Anterior cingulate cortex (tissue), 58 donors: ENCODE measurements around the gene PTDSS2.
"Not testable (repeated sequence)": the region's sequence is repeated elsewhere in the genome, so short reads cannot be mapped to it uniquely, and the experiment has no call there.

Experiments used
- DNase-seq, 58 donors: peaks; one replicate each; lab custom pipeline; 2025; lab: John Stamatoyannopoulos, UW

PTDSS2 gene

DNA sequence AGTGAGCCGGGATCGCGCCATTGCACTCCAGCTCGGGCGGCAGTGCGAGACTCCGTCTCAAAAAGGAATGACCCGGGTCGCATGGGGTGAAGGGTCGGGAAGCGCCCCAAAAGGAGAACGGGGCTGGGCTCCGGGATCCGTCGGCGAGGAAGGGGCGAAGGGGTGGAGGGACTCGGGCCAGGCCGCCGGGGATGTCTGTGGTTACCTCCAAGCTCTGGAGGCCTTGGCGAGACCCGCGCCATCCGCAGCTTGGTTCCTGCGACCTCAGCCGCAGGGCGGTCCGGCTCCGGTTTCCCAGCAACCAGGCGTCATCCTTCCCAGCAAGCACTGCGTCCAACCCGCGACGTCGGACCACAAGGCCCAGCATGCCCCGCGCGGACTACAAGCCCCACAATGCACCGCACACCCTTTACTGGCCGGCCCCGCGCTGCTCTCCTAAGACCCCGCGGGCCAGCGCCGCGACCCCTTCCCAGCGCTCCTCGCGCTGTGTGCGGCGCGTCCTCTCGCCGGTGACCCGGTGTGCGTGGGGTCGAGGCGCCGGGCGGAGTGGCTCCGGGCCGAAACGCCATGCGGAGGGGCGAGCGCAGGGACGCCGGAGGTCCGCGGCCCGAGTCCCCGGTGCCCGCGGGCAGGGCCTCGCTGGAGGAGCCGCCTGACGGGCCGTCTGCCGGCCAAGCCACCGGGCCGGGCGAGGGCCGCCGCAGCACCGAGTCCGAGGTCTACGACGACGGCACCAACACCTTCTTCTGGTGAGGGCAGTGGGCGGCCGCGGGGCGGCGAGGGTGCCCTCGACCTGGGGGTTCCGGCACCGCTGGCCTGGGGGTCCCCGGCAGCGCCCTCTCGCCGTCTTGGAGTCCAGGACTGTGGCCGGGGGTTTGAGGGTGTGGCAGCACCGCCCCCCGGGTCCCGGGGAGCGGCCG is at the start of gene PTDSS2:
Gene PTDSS2, plus strand, starts transcription at position 391 of the 920 bp plus-strand sequence. Its CDS starts 177 bp downstream, at position 568.
- peak; percentile 51 to 97 (median 93) for DNase-seq

DNA sequence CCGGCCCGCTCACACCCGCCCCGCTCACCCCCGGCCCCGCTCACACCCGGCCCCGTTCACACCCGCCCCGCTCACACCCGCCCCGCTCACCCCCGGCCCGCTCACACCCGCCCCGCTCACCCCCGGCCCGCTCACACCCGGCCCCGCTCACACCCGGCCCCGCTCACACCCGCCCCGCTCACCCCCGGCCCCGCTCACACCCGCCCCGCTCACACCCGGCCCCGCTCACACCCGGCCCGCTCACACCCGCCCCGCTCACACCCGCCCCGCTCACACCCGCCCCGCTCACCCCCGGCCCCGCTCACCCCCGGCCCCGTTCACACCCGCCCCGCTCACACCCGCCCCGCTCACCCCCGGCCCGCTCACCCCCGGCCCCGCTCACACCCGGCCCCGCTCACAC is 48.9 kb upstream of the PTDSS2 start:
- not testable (repeated sequence) for DNase-seq

DNA sequence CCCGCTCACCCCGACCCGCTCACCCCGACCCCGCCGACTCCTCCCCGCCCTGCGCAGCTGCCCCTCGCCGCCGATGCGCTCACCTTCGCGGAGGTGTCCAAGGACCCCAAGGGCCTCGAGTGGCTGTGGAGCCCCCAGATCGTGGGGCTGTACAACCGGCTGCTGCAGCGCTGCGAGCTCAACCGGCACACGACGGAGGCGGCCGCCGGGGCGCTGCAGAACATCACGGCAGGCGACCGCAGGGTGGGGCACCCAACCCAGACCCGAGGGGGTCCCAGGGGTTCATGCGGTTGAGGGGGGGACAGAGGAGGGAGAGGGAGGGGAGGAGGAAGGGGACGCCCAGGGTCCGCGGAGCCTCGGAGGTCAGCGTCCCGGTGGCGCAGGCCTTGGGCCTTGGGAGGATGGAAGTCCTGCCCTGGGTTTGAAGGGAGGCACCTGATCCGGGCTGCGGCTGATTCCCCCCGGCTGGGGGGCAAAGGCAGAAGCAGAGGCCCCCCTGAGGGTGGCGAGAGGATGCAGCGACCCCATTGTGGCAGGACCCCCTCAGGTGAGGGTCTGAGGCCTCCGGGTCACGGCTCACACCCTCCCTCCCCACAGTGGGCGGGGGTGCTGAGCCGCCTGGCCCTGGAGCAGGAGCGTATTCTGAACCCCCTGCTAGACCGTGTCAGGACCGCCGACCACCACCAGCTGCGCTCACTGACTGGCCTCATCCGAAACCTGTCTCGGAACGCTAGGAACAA is 46.9 kb upstream of the PTDSS2 start:
- no peak for DNase-seq

DNA sequence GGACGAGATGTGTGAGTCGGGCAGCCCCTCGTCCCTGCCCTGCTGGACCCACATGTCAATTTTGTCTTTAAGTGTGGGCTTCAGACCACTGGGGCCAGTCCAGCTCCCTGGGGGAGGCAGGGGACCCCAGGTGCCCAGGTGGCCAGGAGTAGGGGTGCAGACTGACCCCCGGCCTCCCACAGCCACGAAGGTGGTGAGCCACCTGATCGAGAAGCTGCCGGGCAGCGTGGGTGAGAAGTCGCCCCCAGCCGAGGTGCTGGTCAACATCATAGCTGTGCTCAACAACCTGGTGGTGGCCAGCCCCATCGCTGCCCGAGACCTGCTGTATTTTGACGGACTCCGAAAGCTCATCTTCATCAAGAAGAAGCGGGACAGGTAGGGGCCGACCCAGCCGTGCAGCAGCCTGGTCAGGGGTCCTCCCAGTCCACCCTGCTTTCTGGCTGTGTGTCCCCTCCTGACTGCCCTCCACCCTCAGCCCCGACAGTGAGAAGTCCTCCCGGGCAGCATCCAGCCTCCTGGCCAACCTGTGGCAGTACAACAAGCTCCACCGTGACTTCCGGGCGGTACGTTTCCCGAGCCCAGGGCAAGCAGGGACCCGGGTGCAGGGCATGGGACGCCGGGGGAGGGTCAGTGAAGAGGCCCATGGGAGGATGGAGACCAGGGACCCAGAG is 46.2 kb upstream of the PTDSS2 start:
- no peak for DNase-seq

DNA sequence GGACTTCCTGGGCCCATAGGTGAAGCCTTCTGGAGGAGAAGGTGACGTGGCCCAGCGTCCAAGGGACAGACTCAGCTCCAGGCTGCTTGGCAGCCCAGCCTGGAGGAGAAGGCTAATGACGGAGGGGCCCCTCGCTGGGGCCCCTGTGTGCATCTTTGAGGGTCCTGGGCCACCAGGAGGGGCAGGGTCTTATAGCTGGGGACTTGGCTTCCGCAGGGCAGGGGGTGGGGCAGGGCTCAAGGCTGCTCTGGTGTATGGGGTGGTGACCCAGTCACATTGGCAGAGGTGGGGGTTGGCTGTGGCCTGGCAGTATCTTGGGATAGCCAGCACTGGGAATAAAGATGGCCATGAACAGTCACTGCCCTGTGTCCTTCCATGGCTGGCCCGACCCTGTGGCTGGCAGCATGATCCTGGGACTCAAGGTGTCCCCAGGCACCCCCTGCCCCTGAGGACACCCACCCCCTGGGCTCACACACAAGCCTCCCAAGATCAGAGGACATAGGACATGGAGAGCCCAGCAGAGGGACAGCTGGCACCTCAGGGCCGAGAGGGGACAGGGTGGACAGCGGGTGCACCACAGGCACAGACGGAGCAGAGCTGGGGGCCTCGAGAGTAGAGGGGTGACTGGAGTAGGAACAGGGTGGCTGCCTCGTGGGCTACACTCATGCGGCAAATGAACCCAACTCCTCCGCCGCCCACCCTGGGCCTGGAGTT is 45.4 kb upstream of the PTDSS2 start:
- no peak for DNase-seq

DNA sequence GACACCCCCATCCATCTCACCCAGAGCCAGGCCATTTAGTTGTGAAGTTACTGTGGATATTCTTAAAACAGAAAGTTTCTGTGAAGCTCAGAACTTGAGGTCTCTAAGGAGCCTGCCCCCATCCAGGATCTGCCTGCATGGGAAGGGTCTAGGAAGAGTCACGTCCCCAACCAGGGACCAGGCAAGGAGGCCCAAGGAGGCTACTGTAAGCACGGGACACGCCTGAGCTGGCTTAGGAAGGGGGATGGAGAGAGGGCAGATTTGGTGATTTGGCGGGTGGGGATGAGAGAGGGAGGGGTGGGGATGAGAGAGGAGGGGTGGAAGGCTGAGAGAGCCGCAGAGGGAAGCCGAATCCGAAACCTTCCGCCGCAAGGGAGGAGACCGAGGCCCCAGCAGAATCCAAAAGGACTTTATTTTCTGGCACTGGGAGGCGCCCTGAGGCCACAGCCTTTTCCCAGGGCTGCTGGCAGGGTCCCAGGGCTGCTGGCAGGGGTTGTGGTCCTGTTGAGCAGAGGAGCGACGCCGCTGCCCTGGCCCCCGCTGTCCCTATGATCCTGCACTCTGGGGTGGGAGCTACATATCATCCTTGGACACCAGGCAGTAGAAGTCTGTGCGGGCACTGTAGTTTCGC is 44.6 kb upstream of the PTDSS2 start:
- peak in 37 of 58 donors; percentile 6 to 64 (median 30) for DNase-seq

DNA sequence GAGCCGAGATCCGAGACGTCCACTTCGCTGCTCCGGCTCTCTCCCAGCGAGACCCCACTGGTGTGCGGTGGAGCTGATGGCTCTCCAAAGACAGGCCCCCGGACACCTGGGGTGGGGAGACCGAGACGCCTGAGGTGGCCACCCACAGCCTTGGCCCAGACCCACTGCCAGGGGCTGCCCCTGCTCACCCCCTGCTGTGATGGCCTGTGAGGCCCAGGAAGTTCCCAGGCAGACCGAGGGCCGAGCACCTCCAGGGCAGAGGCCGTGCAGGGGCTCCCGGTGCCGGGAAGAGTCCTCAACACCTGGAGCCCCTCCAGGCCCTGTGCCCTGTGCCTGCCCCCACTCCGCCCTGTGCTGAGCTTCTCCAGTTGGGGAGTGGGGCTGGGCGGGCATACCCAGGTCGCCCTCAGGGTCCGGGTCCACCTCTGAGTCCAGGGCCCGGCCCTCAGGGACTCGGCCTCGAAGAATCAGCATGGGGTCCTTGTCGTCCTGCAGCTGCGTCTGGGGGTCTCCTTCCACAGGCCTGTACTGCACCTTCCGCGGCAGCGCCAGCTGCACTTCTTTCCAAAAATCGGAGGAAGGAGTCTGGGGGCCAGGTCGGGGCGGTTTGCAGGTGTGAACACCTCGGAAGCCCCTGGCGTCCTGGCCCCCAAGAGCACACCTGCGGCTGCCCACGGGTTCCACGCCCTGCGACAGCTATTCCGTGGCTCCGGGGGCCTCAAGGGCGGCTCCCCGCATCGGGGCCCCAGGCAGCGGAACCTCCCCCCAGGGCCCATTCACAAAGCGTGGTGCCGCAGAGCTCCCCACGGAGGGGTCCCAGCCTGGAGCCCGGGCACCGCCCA is 43.9 kb upstream of the PTDSS2 start:
- no peak for DNase-seq

DNA sequence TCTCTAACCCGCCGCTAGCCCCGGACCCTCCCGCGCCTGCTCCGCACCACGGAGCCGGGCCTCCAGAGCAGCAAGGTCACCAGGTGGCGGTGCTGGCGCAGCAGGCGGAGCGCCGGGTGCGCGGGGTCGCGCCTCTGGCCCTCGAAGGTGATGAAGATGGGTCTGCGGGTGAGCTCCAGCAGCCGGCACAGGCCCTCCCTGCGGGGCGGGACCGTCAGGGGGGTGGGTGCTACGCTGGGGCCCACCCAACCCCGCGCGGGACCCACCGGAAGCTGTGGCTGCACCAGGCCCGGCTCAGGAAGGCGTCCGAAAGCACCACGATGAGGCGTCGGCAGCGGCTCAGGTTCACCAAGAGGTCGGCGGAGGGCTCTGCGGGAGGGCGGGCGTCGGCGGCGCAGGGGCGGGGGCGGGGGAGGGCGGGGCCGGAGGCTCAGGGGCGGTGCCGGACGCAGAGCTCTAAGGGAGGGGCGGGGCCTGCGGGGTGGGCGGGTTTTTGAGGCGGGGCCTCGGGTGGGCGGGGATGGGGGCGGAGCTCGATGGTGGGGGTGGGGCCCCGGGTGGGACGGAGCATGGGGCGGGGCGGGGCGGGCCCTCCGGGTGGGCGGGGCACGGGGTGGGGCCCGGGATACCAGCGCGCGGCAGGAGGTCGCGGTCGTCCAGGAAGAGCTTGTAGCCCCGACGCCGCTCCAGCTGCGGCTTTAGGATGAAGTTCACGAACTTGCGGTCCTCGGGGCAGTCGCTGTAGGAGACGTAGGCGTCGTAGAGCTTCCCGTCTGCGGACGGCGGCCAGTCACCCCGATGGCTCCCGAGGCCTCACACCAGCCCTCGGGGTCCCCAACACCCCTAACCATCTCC is 43.1 kb upstream of the PTDSS2 start:
- peak in 41 of 58 donors; percentile 11 to 75 (median 49) for DNase-seq

DNA sequence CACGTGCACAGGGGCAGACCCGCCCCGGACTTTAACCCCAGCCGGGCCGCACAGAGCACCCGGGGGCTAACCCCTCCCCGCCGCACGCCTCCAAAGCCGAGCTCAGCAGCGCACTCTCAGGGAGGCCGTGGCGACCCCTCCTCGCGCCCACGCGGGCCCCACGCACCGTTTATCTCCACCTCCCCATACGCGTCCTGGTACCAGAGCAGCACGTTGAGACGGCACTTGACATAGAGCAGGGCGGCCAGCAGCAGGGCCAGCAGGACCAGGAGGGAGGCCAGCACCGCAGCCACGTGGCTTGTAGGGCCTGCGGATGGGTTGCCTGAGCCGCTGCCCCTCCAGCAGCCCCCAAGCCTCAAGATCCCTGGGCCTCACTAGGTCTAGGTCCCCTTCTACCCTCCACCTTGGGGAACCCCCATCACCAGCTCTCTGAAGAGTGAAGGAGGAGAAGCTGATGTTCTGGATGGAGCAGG is 42.4 kb upstream of the PTDSS2 start:
- DNase-seq = no peak

DNA sequence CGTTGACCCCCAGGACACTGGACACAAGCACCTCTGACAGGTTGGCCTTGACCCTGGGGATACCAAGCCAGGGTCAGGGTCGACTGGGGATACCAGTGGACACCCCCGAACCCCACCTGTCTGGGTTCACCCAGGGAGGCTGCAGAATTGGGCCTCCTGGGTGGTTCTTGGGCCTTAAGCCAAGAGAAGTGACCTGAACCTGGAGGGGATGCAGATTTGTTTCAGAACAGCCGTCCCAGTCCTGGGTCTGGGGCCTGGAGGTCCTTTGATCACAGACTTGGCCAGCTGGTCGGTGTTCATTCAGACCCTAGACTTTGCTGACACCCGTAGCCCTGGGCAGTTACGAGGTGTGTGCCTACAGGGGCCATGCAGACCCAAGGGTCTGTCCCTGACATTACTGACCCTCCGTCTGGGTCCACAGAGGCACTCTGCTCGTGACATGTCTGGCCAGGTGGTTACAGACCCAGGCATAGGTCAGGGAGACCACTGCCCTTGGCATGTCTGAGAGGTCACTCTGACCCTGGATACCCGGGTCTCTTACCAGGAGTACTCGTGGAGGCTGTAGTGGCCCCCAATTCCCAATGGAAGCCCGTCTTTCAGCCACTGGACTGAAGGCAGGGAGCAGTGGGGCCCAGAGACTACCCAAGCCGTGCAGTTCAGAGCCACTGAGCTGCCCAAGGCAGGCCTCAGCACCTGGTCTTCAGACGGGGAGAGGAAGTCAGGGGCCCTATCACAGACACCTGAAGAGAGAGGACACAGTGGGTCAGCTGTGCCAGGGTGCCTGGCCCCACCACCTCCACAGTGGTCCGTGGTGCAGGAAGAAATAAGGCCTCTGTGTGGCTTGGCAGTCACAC is 41.7 kb upstream of the PTDSS2 start:
- DNase-seq = no peak

DNA sequence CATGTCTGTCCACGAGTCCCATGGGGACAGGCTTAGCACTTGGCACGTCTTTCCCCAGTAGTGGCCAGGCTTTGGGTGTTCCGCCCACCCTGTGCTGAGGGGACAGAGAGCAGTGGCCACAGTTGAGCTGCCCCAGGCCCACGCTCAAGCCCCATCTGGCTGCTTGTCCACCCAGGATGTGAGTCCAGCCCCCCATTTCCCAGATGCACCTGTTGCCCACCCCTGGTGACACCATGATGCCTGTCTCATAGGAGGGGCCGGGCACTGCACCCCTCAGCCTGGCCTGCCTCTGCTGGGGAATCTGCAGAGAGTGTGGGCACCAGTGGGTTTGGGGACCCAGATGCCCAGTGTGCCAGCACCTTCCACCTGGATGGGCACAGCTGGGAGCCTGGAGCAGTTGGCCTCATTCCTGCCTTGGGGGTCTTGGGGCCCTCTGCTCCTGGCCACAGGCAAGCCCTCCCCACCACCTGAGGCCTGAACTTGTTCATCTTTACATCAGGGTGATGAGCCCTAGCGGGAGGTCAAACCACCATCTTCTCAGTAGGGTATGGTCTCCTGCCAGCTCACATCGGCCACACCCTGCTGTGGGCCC is 41.0 kb upstream of the PTDSS2 start:
- no peak for DNase-seq

DNA sequence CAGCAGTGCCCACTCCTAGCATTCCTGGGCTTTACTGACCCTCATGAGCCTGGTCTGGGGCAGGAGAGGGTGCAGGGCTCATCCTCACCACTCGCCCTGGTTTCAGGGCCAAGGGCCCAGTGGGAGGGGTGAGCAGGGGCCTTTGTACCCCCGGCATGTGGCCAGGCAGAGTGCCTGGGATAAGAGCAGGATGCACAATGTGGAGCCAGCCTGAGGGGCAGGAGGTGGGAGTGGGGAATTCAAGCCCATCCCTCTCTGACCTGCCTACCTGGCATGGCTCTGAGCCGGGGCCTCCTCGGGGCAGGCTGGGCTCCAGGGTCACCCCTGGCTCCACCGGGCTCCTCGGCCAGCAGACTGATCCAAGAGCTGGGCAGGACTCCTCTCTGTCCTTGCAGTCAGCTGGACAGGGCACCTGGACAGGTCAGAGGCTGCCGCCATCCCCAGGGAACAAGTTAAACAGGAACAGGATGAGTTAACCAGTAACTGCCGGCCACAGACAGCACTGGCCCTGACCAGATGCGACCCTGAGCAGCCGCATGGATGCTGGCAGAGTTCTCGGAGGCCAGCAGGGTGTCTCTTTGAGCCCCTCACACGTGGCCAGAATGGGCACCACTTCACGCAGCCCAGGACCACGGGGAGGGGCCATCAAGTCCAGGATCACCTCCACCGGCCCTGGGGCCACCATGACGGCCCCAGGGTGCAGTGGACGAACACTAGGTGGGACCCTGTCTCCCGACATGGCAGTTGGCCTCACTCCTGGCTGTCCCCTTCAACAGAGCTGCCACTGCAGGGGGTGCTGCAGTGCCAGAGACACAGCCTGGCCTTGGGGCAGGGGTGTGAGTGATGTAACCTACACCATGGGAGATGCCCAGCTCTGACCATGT is 40.2 kb upstream of the PTDSS2 start:
- no peak for DNase-seq

DNA sequence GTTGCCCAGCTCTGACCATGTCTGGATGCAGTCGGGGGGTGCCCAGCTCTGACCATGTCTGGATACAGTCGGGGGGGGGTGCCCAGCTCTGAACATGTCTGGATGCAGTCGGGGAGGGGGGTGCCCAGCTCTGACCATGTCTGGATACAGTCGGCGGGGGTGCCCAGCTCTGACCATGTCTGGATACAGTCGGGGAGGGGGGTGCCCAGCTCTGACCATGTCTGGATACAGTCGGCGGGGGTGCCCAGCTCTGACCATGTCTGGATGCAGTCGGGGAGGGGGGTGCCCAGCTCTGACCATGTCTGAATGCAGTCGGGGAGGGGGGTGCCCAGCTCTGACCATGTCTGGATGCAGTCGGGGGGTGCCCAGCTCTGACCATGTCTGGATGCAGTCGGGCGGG is 39.4 kb upstream of the PTDSS2 start:
- DNase-seq = not testable (repeated sequence)

DNA sequence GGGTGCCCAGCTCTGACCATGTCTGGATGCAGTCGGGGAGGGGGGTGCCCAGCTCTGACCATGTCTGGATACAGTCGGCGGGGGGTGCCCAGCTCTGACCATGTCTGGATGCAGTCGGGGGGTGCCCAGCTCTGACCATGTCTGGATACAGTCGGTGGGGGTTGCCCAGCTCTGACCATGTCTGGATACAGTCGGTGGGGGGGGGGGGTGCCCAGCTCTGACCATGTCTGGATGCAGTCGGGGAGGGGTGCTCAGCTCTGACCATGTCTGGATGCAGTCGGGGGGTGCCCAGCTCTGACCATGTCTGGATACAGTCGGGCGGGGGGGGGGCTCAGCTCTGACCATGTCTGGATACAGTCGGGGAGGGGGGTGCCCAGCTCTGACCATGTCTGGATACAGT is 38.6 kb upstream of the PTDSS2 start:
- not testable (repeated sequence) for DNase-seq

DNA sequence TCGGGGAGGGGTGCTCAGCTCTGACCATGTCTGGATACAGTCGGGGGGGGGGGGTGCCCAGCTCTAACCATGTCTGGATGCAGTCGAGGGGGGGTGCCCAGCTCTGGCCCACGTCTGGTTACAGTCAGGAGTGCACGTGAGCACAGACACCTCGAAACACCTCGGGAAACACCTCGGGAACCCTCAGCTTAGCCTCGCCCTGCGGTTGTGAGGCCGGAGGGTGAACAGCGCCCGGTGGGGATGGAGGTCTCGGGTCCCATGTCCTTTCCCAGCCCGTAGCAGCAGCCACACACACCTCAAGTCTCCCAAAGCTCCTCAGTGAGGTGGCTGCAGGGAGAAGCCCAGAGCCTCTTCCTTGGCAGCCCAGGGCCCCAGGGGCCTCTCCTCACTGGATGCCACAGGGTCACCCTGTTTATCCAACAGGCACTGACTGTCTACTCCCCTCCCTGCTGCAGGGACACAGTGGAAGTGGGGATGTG is 37.4 kb upstream of the PTDSS2 start:
- no peak for DNase-seq
